Measurements from ENCODE around the gene PWWP2B. TPM values are rescaled to one million over a fixed set of nuclear protein-coding genes. Genes with fewer than 3 reads are reported as not detected.

The PWWP2B gene
- polyA plus RNA-seq, 1 experiment, result 1.1 TPM

GRCh38 chr10:132425757-132426155 lies 28.8 kb downstream of the PWWP2B start:
- TF ChIP-seq, protein P1, sequence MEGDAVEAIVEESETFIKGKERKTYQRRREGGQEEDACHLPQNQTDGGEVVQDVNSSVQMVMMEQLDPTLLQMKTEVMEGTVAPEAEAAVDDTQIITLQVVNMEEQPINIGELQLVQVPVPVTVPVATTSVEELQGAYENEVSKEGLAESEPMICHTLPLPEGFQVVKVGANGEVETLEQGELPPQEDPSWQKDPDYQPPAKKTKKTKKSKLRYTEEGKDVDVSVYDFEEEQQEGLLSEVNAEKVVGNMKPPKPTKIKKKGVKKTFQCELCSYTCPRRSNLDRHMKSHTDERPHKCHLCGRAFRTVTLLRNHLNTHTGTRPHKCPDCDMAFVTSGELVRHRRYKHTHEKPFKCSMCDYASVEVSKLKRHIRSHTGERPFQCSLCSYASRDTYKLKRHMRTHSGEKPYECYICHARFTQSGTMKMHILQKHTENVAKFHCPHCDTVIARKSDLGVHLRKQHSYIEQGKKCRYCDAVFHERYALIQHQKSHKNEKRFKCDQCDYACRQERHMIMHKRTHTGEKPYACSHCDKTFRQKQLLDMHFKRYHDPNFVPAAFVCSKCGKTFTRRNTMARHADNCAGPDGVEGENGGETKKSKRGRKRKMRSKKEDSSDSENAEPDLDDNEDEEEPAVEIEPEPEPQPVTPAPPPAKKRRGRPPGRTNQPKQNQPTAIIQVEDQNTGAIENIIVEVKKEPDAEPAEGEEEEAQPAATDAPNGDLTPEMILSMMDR (IDR thresholded peaks at IDR 0.05; ENCODE audit: low read depth, low read length), result no peak
- ChIA-PET CTCF (interaction anchor here (0.6 kb wide), 1 partner anchor 26 kb away, joined by 3 read pairs; no protein-coding TSS in a partner anchor), POLR2A (no interaction called here)
- no peak for DNase-seq (ENCODE audit: low read depth, low spot score)
- Histone ChIP-seq H3K27ac (ENCODE audit: low read depth, low read length) (no peak overlapping the region), H3K27me3 (ENCODE audit: control insufficient read depth, insufficient read depth, low read length) (no peaks in the 10 kb centered on the region), H3K9me3 (ENCODE audit: control insufficient read depth, insufficient read depth, low read length) (peaks cover 10% of the 10 kb centered on the region; the same call in 1 of the 2 replicates), H3K4me3 (ENCODE audit: low read depth, low read length) (no peak overlapping the region)

- CTCF ChIA-PET, result no interaction called here
- Histone ChIP-seq H3K4me3 (ENCODE audit: low read depth, low read length) (no peak overlapping the region), H3K27me3 (ENCODE audit: control insufficient read depth, insufficient read depth, low read length) (no peaks in the 10 kb centered on the region), H3K9me3 (ENCODE audit: control insufficient read depth, insufficient read depth, low read length) (peaks cover 10% of the 10 kb centered on the region; the same call in 1 of the 2 replicates), H3K27ac (ENCODE audit: low read depth, low read length) (no peak overlapping the region)
- POLR2A ChIA-PET, result no interaction called here
- TF ChIP-seq, protein P1 (IDR thresholded peaks at IDR 0.05; ENCODE audit: low read depth, low read length), result no peak
- DNase-seq (ENCODE audit: low read depth, low spot score), result no peak
Measured at GRCh38 chr10:132427006-132427771, 30.2 kb downstream of the PWWP2B start.

- no peak overlapping the region for H3K27ac ChIP-seq (ENCODE audit: low read depth, low read length)
- TF ChIP-seq, protein P1 (IDR thresholded peaks at IDR 0.05; ENCODE audit: low read depth, low read length), result no peak
- POLR2A ChIA-PET, result no interaction called here
- CTCF ChIA-PET, result no interaction called here
- H3K9me3 ChIP-seq (ENCODE audit: control insufficient read depth, insufficient read depth, low read length), result peaks cover 10% of the 10 kb centered on the region; the same call in 1 of the 2 replicates
- H3K4me3 ChIP-seq (ENCODE audit: low read depth, low read length), result no peak overlapping the region
- no peak for DNase-seq (ENCODE audit: low read depth, low spot score)
- H3K27me3 ChIP-seq (ENCODE audit: control insufficient read depth, insufficient read depth, low read length), result no peaks in the 10 kb centered on the region
Measured at GRCh38 chr10:132427939-132428367, 31.0 kb downstream of the PWWP2B start.

- Histone ChIP-seq H3K27me3 (ENCODE audit: control insufficient read depth, insufficient read depth, low read length) (no peaks in the 10 kb centered on the region), H3K4me3 (ENCODE audit: low read depth, low read length) (no peak overlapping the region), H3K27ac (ENCODE audit: low read depth, low read length) (no peak overlapping the region), H3K9me3 (ENCODE audit: control insufficient read depth, insufficient read depth, low read length) (peaks cover 10% of the 10 kb centered on the region; the same call in 1 of the 2 replicates)
- ChIA-PET CTCF (no interaction called here), POLR2A (no interaction called here)
- TF ChIP-seq, protein P1 (IDR thresholded peaks at IDR 0.05; ENCODE audit: low read depth, low read length), result no peak
- DNase-seq (ENCODE audit: low read depth, low spot score), result no peak
Measured at GRCh38 chr10:132428486-132428995, 31.5 kb downstream of the PWWP2B start.
